Neuronal stem cell (in vitro differentiated cells): ENCODE results near the gene FRMD8.

Source experiments
- DNase-seq: peaks from one replicate; pipeline ENCODE4 v3.0.0-alpha.2; 2013; ENCODE audit warnings: low spot score
- H2AFZ ChIP-seq: one replicate; pipeline ENCODE4 v1.6.1; 2013; ENCODE audit warnings: mild to moderate bottlenecking, low read length, inconsistent platforms
- H2AK5ac ChIP-seq: 2 replicates; pipeline ENCODE4 v1.6.1; 2013; ENCODE audit warnings: low read depth, mild to moderate bottlenecking, inconsistent platforms, low read length, moderate library complexity, mixed read lengths
- H2BK120ac ChIP-seq: 2 replicates; pipeline ENCODE4 v1.6.1; 2013; ENCODE audit warnings: low read depth, mild to moderate bottlenecking, inconsistent platforms, low read length, moderate library complexity, mixed read lengths
- H2BK12ac ChIP-seq: one replicate; pipeline ENCODE4 v1.6.1; 2013; ENCODE audit warnings: low read length, inconsistent platforms
- H2BK15ac ChIP-seq: 2 replicates; pipeline ENCODE4 v1.6.1; 2013; ENCODE audit warnings: mild to moderate bottlenecking, low read length, inconsistent platforms, mixed read lengths
- H2BK5ac ChIP-seq: one replicate; pipeline ENCODE4 v1.6.1; 2013; ENCODE audit warnings: inconsistent platforms, mild to moderate bottlenecking, low read length, moderate library complexity
- H3K14ac ChIP-seq: one replicate; pipeline ENCODE4 v1.6.1; 2013; ENCODE audit warnings: low read length, inconsistent platforms
- H3K18ac ChIP-seq: 2 replicates; pipeline ENCODE4 v1.6.1; 2013; ENCODE audit warnings: low read length, inconsistent platforms
- H3K23ac ChIP-seq: 2 replicates; pipeline ENCODE4 v1.6.1; 2013; ENCODE audit warnings: low read depth, mild to moderate bottlenecking, mixed read lengths, low read length, inconsistent platforms; ENCODE audit not compliant: poor library complexity
- H3K27ac ChIP-seq: replicated peaks from 3 replicates; pipeline ENCODE4 v1.5.1; 2013; ENCODE audit warnings: low read length, inconsistent platforms
- H3K27me3 ChIP-seq, 3 experiments: 2 replicates each; pipeline ENCODE4 v1.6.1; 2013; ENCODE audit warnings: low read length in 3 of 3, mild to moderate bottlenecking in 2 of 3, inconsistent platforms in 1 of 3, low read depth in 1 of 3, mixed read lengths in 1 of 3, moderate library complexity in 1 of 3; ENCODE audit not compliant: control insufficient read depth in 3 of 3, insufficient read depth in 3 of 3
- H3K36me3 ChIP-seq, 2 donors: replicated peaks in 1 of 2; 2 replicates each; pipeline ENCODE4 v1.6.1; 2013; ENCODE audit warnings: low read length in 2 of 2; ENCODE audit not compliant: control insufficient read depth in 2 of 2, insufficient read depth in 2 of 2
- H3K4ac ChIP-seq: 2 replicates; pipeline ENCODE4 v1.6.1; 2013; ENCODE audit warnings: inconsistent platforms, mild to moderate bottlenecking, low read length, moderate library complexity
- H3K4me1 ChIP-seq, 2 donors: 1 replicate in 1 of 2; 2 replicates in 1 of 2; pipeline ENCODE4 v1.6.1; 2013; ENCODE audit warnings: low read length in 2 of 2, low read depth in 1 of 2; ENCODE audit not compliant: control insufficient read depth in 2 of 2, insufficient read depth in 1 of 2
- H3K4me2 ChIP-seq: one replicate; pipeline ENCODE4 v1.6.1; 2013; ENCODE audit warnings: mild to moderate bottlenecking, low read length, inconsistent platforms; ENCODE audit not compliant: insufficient read depth, poor library complexity, severe bottlenecking
- H3K4me3 ChIP-seq, 2 donors: 2 replicates each; pipeline ENCODE4 v1.5.1; 2013; ENCODE audit warnings: low read length in 2 of 2, mild to moderate bottlenecking in 2 of 2, inconsistent platforms in 1 of 2, moderate library complexity in 1 of 2
- H3K79me1 ChIP-seq: one replicate; pipeline ENCODE4 v1.6.1; 2013; ENCODE audit warnings: low read depth, mild to moderate bottlenecking, inconsistent platforms, low read length, moderate library complexity
- H3K9ac ChIP-seq: one replicate; pipeline ENCODE4 v1.6.1; 2013; ENCODE audit warnings: mild to moderate bottlenecking, low read depth, low read length, inconsistent platforms; ENCODE audit not compliant: poor library complexity
- H3K9me3 ChIP-seq, 2 donors: replicated peaks in 1 of 2; 2 replicates each; pipeline versions ENCODE3 to v1.6.1; 2013; ENCODE audit warnings: low read length in 2 of 2, mild to moderate bottlenecking in 2 of 2, inconsistent platforms in 1 of 2, low read depth in 1 of 2, mixed read lengths in 1 of 2, moderate library complexity in 1 of 2; ENCODE audit not compliant: control insufficient read depth in 2 of 2, insufficient read depth in 1 of 2
- H4K8ac ChIP-seq: one replicate; pipeline ENCODE4 v1.6.1; 2013; ENCODE audit warnings: low read depth, mild to moderate bottlenecking, inconsistent platforms, low read length, moderate library complexity
- H4K91ac ChIP-seq: one replicate; pipeline ENCODE4 v1.6.1; 2013; ENCODE audit warnings: low read length, low read depth, mild to moderate bottlenecking, inconsistent platforms; ENCODE audit not compliant: poor library complexity
- WGBS, 2 donors: extraction: QIAGEN DNeasy Blood & Tissue Kit; methylation state at CpG; one replicate each; pipeline ENCODE4 v1.1.7; 2013; ENCODE audit warnings: missing lambda C conversion rate in 2 of 2, mixed read lengths in 1 of 2; ENCODE audit not compliant: insufficient read length in 2 of 2, insufficient replicate concordance in 1 of 2; ENCODE audit errors: extremely low coverage in 2 of 2; 5-methylcytosine and 5-hydroxymethylcytosine counted together

The FRMD8 gene

DNA sequence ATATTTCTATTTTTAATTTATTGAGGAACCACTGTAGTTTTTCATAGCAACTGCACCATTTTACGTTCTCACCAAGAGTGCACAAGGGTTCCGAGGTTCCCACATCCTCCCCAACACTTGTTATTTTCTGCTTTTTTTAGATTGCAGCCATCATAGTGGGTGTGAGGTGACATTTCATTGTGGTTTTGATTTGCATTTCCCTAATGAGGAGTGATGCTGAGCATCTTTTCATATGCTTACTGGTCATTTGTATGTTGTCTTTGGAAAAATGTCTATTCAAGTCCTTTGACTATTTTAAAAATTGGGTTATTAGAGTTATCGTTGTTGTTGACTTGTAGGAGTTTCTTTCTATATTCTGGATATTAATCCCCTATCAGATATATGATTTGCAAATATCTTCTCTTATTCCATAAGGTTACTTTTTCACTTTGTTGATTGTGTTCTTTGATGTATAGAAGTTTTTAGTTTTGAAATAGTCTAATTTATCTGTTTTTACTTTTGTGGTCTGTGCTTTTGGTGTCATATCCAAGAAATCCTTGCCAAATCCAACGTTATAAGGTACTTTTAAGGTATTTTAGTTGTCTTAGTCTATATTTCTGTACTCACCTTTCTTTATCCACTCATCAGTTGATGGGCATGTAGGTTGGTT, 45.1 kb downstream of the FRMD8 start:
- Histone ChIP-seq H2BK15ac (no peak overlapping the region), H3K23ac (no peak overlapping the region), H2AK5ac (no peak overlapping the region), H3K4ac (no peak overlapping the region), H2BK5ac (no peak overlapping the region), H2BK12ac (no peak overlapping the region), H3K4me2 (no peak overlapping the region), H3K36me3 (peaks cover 6 to 99% of the 10 kb centered on the region in 2 donors), H3K79me1 (peaks cover 2% of the 10 kb centered on the region), H3K14ac (no peak overlapping the region), H3K9me3 (no peaks in the 10 kb centered on the region), H4K8ac (no peak overlapping the region), H3K4me3 (no peak overlapping the region), H4K91ac (no peak overlapping the region), H2AFZ (no peak overlapping the region), H3K27ac (no peak overlapping the region), H3K9ac (no peak overlapping the region), H2BK120ac (no peak overlapping the region), H3K18ac (no peak overlapping the region), H3K4me1 (peaks cover 3 to 34% of the 10 kb centered on the region in 2 donors), H3K27me3 (no peaks in the 10 kb centered on the region)
- no peak for DNase-seq
- WGBS, 2 donors: no CpG with 5 or more reads among the region's 4 CpGs

GRCh38 chr11:65432100-65432650, 45.7 kb downstream of the FRMD8 start:
- Histone ChIP-seq H3K4me3 (no peak overlapping the region), H2BK5ac (no peak overlapping the region), H4K8ac (no peak overlapping the region), H3K4me1 (peaks cover 3 to 30% of the 10 kb centered on the region in 2 donors), H2BK15ac (no peak overlapping the region), H4K91ac (no peak overlapping the region), H3K4ac (no peak overlapping the region), H3K79me1 (peaks cover 2% of the 10 kb centered on the region), H3K27ac (no peak overlapping the region), H2AFZ (no peak overlapping the region), H3K14ac (no peak overlapping the region), H3K9me3 (no peaks in the 10 kb centered on the region), H2BK12ac (no peak overlapping the region), H3K18ac (no peak overlapping the region), H3K9ac (no peak overlapping the region), H3K27me3 (no peaks in the 10 kb centered on the region), H3K23ac (no peak overlapping the region), H3K36me3 (peaks cover 3 to 98% of the 10 kb centered on the region in 2 donors), H2BK120ac (no peak overlapping the region), H3K4me2 (no peak overlapping the region), H2AK5ac (no peak overlapping the region)
- WGBS, 2 donors: no CpG with 5 or more reads among the region's 2 CpGs
- no peak for DNase-seq

DNA sequence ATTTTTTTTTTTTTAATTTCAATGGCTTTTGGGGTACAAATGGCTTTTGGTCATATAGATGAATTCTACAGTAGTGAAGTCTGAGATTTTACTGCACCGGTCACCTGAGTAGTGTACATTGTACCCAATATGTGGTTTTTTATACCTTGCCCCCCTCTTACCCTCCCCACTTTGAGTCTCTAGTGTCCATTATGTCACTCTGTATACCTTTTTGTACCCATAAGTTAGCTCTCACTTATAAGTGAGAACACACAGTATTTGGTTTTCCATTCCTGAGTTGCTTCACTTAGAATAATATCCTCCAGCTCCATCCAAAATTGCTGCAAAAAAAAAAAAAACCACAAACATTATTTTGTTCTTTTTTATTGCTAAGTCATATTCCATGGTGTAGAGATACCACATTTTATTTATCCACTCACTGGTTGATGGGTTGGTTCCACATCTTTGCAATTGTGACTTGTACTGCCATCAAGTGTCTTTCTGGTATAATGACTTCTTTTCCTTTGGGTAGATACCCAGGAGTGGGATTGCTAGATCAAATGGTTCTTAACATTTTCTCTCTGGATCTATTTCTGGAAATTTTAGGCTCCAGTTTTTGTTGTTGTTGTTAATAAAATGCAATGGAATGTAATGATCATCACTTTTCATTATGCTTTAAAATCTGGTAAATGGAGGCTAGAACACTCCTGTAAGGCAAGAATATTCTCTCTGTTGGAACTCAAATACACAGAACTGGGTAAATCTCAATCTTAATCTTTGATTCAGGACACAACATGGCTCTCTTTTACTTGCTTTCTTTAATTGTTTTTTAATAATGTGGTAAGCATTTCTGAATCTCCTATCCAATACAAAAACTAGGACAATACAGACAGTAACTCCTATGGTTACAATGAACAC, 46.5 kb downstream of the FRMD8 start:
- no peak overlapping the region for H4K91ac ChIP-seq
- no peak for DNase-seq
- peaks cover 0 to 2% of the 10 kb centered on the region in 2 donors for H3K9me3 ChIP-seq
- no peak overlapping the region for H3K4ac ChIP-seq
- H2BK120ac ChIP-seq: no peak overlapping the region
- H3K27ac ChIP-seq: no peak overlapping the region
- no peak overlapping the region for H2BK15ac ChIP-seq
- H3K27me3 ChIP-seq: no peaks in the 10 kb centered on the region
- H3K23ac ChIP-seq: no peak overlapping the region
- peaks cover 3 to 98% of the 10 kb centered on the region in 2 donors for H3K36me3 ChIP-seq
- peaks cover 1 to 22% of the 10 kb centered on the region in 2 donors for H3K4me1 ChIP-seq
- H3K14ac ChIP-seq: no peak overlapping the region
- no peak overlapping the region for H2AK5ac ChIP-seq
- no peak overlapping the region for H3K4me2 ChIP-seq
- H2AFZ ChIP-seq: no peak overlapping the region
- no peak overlapping the region for H3K9ac ChIP-seq
- no CpG with 5 or more reads among the region's 1 CpG for WGBS, 2 donors
- H4K8ac ChIP-seq: no peak overlapping the region
- peaks cover 2% of the 10 kb centered on the region for H3K79me1 ChIP-seq
- no peak overlapping the region for H3K4me3 ChIP-seq
- no peak overlapping the region for H2BK5ac ChIP-seq
- H3K18ac ChIP-seq: no peak overlapping the region
- H2BK12ac ChIP-seq: no peak overlapping the region

- Histone ChIP-seq H4K8ac (no peak overlapping the region), H2BK15ac (no peak overlapping the region), H3K4me1 (peaks cover 1 to 17% of the 10 kb centered on the region in 2 donors), H4K91ac (no peak overlapping the region), H3K27me3 (no peaks in the 10 kb centered on the region), H2BK12ac (no peak overlapping the region), H3K4me3 (no peak overlapping the region), H2BK120ac (no peak overlapping the region), H3K36me3 (peaks cover 3 to 98% of the 10 kb centered on the region in 2 donors), H2AFZ (no peak overlapping the region), H3K79me1 (peaks cover 2% of the 10 kb centered on the region), H3K9me3 (peaks cover 0 to 4% of the 10 kb centered on the region in 2 donors), H2BK5ac (no peak overlapping the region), H3K9ac (no peak overlapping the region), H3K27ac (no peak overlapping the region), H3K18ac (no peak overlapping the region), H3K4me2 (no peak overlapping the region), H3K14ac (no peak overlapping the region), H3K23ac (no peak overlapping the region), H2AK5ac (no peak overlapping the region), H3K4ac (no peak overlapping the region)
- no CpG with 5 or more reads among the region's 2 CpGs for WGBS, 2 donors
- no peak for DNase-seq
These were observed 47.2 kb downstream of the FRMD8 start for GRCh38 chr11:65433657-65434056.
